GM19351 (cell line): Measurements from ENCODE around the gene LITAFD.
"Not testable (repeated sequence)": the region's sequence is repeated elsewhere in the genome, so short reads cannot be mapped to it uniquely, and the experiment has no call there.

Experiments used
- ATAC-seq: cut with Tn5 transposase; IDR thresholded peaks from one replicate; pipeline ENCODE4 v1.9.1; 2021; ENCODE audit warnings: mild to moderate bottlenecking, moderate library complexity; ENCODE audit not compliant: unreplicated experiment

LITAFD gene

DNA sequence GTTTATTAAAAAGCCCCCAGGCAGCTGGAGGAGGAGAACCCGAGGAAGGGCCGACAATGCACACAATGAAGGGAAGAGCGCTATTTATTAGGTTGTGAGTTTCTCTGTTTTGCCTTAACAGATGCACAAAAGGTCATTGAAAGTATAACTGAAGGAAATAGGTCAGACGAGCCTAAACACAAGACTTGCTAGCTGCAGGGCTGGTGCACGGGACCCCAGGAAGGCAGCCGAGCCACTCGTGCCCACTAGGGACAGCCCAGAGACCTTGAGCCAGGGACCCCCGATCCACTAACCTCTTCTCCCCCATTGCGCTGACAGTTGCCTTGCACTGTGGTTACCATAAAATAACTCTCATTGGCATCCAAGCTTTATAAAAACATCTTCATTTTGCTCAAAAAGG lies 11.3 kb downstream of the LITAFD start:
- no peak for ATAC-seq

- ATAC-seq: no peak
These were observed 12.0 kb downstream of the LITAFD start for GRCh38 chr16:8893976-8894690.

- no peak for ATAC-seq
These were observed 12.7 kb downstream of the LITAFD start for GRCh38 chr16:8894736-8895334.

DNA sequence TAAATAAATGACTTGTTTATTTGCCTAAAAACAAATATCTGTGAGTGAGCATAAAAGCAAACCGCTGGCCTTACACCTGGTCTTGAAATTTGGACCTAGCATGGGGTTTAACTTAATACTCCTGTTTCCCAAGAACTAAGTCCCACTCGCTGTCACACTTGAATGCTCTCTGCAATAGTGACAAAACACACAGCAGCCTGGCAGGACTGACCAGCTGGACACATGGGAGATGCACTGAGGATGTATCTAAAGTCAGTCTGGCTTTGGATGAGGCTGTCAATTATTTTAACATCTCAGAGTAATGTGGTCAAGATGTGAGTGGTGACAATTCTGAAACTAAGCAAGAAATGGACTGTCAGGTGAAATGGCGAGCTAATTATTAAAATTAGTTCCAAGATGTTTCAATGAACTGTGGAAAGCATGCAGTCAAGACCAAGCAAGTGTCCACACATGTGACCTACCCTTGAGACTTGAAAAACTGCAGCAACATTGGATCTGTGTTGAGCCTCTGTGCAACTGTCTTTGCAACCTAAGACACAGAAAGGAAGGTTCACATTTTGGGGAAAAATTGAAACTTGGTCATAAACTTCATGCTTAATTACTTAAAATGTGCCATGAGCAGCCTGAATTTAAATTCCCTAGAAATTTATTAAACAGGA lies 16.6 kb downstream of the LITAFD start:
- no peak for ATAC-seq

DNA sequence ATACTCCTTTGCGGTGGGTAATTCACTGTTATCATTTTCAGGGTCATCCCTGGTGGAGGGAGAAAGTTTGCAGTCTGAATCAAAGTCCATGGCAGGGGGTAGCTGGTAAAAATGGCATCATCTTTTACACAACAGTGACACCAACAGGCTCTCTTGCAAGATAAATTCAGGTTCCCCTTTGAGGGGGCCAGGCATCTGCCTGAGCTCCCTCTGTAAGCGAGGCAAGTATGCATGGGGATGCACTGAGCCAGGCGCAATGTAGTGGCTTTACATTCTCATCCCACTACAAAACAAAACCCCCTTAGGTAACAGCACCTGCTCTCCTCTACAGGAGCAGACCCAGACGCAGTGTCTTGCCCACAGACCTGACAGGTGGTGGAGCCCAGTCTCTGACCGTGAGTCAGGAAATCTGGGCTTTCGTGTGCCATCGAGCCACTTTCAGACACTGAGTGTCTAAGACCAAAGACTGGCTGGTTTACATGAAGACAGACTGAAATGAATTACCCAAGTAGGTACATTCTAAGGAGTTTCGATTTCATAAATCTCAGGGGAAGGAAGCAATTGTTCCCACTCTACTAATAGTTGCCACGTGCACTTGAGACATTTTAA lies 17.7 kb downstream of the LITAFD start:
- ATAC-seq: no peak

DNA sequence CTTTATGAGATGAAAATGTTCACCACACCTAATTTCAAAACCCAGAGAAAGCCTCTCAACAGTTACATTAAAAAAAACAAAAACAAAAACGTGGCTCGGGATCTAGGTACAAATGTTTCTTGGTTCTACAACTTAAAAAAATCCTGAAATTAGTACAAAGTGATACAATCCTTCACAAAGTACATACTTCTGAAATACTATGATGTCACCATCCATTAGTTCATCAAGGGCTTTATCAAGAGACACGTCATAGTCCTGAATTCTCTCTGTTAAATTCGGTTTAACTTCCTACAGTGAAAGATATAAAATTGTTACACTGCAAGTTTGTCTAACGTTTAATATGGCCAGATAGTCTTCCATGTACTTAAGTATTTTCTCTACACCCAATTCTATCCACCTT lies 18.2 kb downstream of the LITAFD start:
- ATAC-seq: no peak

GRCh38 chr16:8901320-8901861 lies 19.2 kb downstream of the LITAFD start:
- ATAC-seq: no peak

- ATAC-seq: no peak
These were observed 20.9 kb downstream of the LITAFD start for GRCh38 chr16:8903004-8903403.

DNA sequence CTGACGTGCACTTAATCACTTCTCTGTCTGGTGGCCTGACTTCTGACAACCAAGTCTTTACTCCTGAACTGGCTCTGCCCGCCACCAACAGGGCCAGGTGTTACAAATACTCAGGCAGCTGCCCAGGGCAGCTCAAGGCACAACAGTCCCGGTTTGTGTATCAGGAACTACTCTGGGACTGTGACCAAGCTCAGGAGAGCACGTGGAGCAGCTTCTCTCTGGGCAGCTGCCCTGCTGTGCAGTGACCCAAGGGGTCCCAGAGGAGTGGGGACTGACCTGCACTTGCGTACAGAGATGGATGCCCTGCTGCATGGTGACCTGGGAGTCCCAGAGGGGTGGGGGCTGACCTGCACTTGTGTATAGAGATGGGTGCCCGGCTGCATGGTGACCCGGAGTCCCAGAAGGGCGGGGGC lies 21.9 kb downstream of the LITAFD start:
- no peak for ATAC-seq

GRCh38 chr16:8905168-8905762 lies 23.1 kb downstream of the LITAFD start:
- ATAC-seq: no peak

DNA sequence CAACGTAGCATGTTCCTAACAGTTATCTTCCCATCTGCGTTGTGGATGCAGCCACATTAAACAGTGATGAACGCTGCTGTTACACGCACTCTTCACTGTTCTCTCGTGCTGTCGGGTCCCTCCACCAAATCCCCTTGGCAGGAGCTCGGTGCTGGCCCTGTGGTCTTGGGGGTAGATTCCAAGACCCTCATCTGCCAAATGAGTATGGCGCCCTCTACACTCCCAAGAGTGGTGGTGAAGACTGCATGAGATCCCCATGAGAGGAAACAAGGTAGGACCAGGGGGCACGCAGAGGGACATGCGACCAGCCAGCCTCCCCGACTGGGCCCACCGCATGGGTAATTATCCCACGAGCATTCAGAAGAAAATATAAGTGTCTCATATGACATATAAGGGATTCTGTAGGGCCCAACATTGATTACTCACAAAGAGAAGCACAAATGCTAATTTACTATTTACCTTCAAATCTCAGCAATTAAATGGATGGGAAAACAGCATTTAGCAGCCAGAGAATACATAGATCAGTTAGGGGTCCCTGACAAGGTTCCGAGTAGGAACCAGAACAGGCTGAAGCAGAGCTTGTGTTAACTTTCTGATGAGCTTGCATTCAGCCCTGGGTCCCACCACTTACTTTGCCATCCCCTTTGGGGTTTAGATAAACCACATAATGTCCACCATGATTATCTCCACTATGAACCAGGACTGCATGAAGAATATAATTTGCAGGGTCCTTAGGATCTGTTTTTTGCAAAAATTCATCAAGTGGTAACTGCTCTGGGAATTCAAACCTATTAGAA lies 23.8 kb downstream of the LITAFD start:
- no peak for ATAC-seq

DNA sequence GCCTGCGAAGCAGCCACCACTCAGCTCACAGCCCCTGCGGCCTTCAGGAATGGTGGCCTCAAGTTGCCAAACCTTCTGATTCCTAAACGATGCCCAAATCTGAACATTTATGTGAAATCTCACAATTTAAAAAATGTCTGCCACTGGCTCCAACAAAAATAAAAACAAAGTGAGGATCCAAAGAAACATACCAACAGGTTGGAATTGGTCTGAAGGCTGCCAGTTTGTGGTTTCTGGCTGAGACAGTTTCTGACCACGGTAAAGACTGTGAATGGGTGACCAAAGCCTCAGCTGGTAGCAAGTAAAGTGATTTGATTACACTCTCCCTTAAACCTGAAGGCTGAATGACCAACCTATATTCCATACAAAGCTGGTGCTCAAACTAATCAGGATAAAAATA lies 24.9 kb downstream of the LITAFD start:
- no peak for ATAC-seq

DNA sequence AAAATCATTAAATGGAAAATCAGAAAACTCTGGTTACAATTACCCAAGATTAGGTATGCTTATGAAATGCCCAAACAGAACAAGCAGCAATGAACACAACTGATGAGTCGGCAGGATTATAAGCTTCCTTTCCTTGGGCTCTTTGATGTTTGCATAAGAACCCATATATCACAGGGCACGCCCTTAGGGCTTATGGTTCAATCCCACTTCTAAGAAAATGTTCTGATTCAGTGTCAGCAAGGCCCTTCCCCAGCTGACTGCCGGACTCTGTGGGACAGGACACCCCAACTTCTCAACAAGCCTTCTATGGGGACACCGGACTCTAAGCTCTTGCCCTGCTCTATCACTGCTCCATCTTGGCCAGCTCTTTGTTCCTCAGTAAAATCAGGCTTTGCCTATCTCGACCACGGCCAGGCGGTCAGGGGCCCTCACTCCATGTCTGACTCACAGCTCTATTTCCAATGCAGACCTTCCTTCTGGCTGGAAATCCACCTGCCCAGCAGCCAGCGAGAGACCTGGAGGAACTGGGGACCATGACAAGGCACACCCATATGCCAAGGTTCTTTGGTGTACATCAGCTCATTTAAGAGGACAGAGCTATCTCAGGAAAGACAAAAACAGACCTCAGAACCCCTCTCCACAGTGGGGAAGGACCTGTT lies 26.8 kb downstream of the LITAFD start:
- no peak for ATAC-seq

GRCh38 chr16:8910811-8911210 lies 28.7 kb downstream of the LITAFD start:
- ATAC-seq: no peak

GRCh38 chr16:8912793-8913192 lies 30.6 kb downstream of the LITAFD start:
- ATAC-seq: no peak

DNA sequence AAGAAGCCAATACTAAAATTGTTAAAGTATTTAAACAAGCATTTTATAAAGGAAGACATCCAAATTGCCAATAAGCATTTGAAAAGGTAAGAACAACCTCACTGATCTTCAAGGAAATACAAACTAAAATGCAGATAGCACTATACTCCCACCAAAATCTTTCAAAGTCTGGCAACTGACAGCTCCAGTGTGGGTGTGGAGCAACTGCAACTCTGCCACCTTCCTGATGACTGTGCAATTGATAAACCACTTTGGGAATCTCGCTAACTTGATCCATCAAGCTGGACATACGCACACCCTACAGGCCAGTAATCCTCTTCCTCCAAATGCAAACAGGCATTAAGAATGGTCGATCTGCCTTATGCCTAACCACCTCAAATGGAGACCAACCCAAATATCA lies 31.9 kb downstream of the LITAFD start:
- ATAC-seq: no peak

DNA sequence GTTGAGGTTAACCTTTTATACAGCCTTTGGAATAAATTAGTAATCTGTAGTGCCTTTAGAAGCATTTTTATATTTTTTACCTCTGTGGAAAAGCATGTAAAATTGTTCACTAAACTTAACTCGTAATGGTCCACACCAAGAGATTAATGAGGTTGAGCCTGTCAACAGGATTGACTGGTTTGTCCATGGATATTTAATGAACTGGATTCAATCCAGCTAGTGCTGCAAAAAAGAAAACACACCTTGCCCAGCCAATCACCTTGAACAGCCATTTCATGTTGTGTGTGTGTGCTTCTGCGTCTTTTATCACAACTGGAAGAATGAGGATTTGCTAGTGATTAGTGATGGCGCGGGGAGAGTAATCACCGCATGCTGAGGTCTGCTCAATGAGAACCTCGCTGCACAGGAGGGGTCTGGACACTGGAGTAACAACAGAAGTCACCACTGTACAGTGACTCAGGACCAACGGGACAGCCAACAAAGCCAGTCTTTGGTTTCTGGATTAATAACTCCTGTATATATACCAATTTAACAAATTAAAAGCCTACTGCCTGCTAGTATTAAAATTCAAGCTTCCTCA lies 33.7 kb downstream of the LITAFD start:
- ATAC-seq: no peak

- ATAC-seq: no peak
These were observed 34.5 kb downstream of the LITAFD start for GRCh38 chr16:8916541-8917225.

DNA sequence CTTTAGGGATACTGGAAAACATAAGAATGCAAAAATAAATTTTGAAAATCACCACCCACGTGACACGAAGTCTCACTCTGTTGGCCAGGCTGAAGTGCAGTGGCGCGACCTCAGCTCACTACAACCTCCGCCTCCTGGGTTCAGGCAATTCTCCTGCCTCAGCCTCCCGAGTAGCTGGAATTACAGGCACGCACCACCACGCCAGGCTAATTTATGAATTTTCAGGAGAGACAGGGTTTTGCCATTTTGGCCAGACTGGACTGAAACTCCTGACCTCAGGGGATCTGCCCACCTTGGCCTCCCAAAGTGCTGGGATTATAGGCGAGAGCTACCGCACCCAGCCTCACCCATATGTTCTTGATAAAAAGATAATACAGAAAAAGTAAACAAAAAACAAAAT lies 35.2 kb downstream of the LITAFD start:
- not testable (repeated sequence) for ATAC-seq
